HTERT RPE-1 (cell line): ENCODE data around the gene TTLL11.

ENCODE experiments used
- in situ Hi-C: fragments of 300-500 bp; cut with MboI; formaldehyde crosslinking; loops from 4 replicates; pipeline ENCODE4 v1.14.3; 2020; ENCODE audit warnings: low sequenced_read_pairs

The TTLL11 gene

GRCh38 chr9:121840838-121841760 is 252.0 kb downstream of the TTLL11 start:
- in situ Hi-C loops, result no loop called here

GRCh38 chr9:121839726-121840500 is 253.2 kb downstream of the TTLL11 start:
- in situ Hi-C loops, result no loop called here

GRCh38 chr9:121838746-121839669 is 254.1 kb downstream of the TTLL11 start:
- in situ Hi-C loops, result no loop called here

- in situ Hi-C loops, result no loop called here
Measured at GRCh38 chr9:121837113-121837961, 255.8 kb downstream of the TTLL11 start.

- in situ Hi-C loops, result no loop called here
Measured at GRCh38 chr9:121836366-121836885, 256.7 kb downstream of the TTLL11 start.

GRCh38 chr9:121835587-121836365 is 257.3 kb downstream of the TTLL11 start:
- in situ Hi-C loops, result no loop called here

- in situ Hi-C loops, result no loop called here
Measured at GRCh38 chr9:121833061-121833460, 260.0 kb downstream of the TTLL11 start.

GRCh38 chr9:121831869-121832268 is 261.2 kb downstream of the TTLL11 start:
- in situ Hi-C loops, result no loop called here

GRCh38 chr9:121830441-121831140 is 262.5 kb downstream of the TTLL11 start:
- in situ Hi-C loops, result no loop called here

- in situ Hi-C loops, result no loop called here
Measured at GRCh38 chr9:121827251-121827967, 265.7 kb downstream of the TTLL11 start.

GRCh38 chr9:121826711-121827110 is 266.4 kb downstream of the TTLL11 start:
- in situ Hi-C loops, result no loop called here

GRCh38 chr9:121825031-121825691 is 267.9 kb downstream of the TTLL11 start:
- in situ Hi-C loops, result no loop called here

GRCh38 chr9:121824651-121825030 is 268.5 kb downstream of the TTLL11 start:
- in situ Hi-C loops, result no loop called here

GRCh38 chr9:121823451-121824169 is 269.5 kb downstream of the TTLL11 start:
- in situ Hi-C loops, result no loop called here

- in situ Hi-C loops, result no loop called here
Measured at GRCh38 chr9:121822093-121823085, 270.7 kb downstream of the TTLL11 start.
